Mesendoderm (in vitro differentiated cells): ENCODE data around the gene TBC1D1.

Experiments
- DNase-seq: peaks from one replicate; pipeline ENCODE4 v3.0.0; 2013
- H2AK5ac ChIP-seq: 2 replicates; pipeline ENCODE4 v1.6.1; 2013; ENCODE audit warnings: low read length, inconsistent platforms
- H2BK120ac ChIP-seq: 2 replicates; pipeline ENCODE4 v1.6.1; 2013; ENCODE audit warnings: low read depth, mild to moderate bottlenecking, low read length, moderate library complexity, mixed read lengths
- H2BK15ac ChIP-seq: replicated peaks from 2 replicates; pipeline ENCODE4 v1.6.1; 2013; ENCODE audit warnings: low read depth, mild to moderate bottlenecking, moderate library complexity
- H2BK5ac ChIP-seq: 2 replicates; pipeline ENCODE4 v1.6.1; 2013; ENCODE audit warnings: low read length, inconsistent platforms
- H3K18ac ChIP-seq: 2 replicates; pipeline ENCODE4 v1.6.1; 2013; ENCODE audit warnings: mild to moderate bottlenecking, low read length, mixed read lengths
- H3K23ac ChIP-seq: one replicate; pipeline ENCODE4 v1.6.1; 2013; ENCODE audit warnings: low read length
- H3K27ac ChIP-seq: 2 replicates; pipeline ENCODE4 v1.5.1; 2013; ENCODE audit warnings: low read depth, mild to moderate bottlenecking, inconsistent platforms, low read length, moderate library complexity
- H3K27me3 ChIP-seq: 2 replicates; pipeline ENCODE4 v1.6.1; 2013; ENCODE audit warnings: low read length, control low read depth, mild to moderate bottlenecking, inconsistent platforms; ENCODE audit not compliant: insufficient read depth, poor library complexity
- H3K36me3 ChIP-seq: 2 replicates; pipeline ENCODE4 v1.6.1; 2013; ENCODE audit warnings: low read length, inconsistent platforms; ENCODE audit not compliant: control insufficient read depth, insufficient read depth
- H3K4ac ChIP-seq: one replicate; pipeline ENCODE4 v1.6.1; 2013; ENCODE audit warnings: low read depth, mild to moderate bottlenecking, low read length, moderate library complexity
- H3K4me1 ChIP-seq: 2 replicates; pipeline ENCODE4 v1.6.1; 2013; ENCODE audit warnings: low read depth, low read length, inconsistent platforms; ENCODE audit not compliant: control insufficient read depth
- H3K4me2 ChIP-seq: 2 replicates; pipeline ENCODE4 v1.6.1; 2013; ENCODE audit warnings: low read length
- H3K4me3 ChIP-seq: 2 replicates; pipeline ENCODE4 v1.5.1; 2013; ENCODE audit warnings: mild to moderate bottlenecking, low read length
- H3K56ac ChIP-seq: one replicate; pipeline ENCODE4 v1.6.1; 2013; ENCODE audit warnings: low read length
- H3K79me1 ChIP-seq: 2 replicates; pipeline ENCODE4 v1.6.1; 2013; ENCODE audit warnings: low read length, inconsistent platforms
- H3K79me2 ChIP-seq: 2 replicates; pipeline ENCODE4 v1.6.1; 2013; ENCODE audit warnings: mild to moderate bottlenecking, low read length; ENCODE audit not compliant: control insufficient read depth, insufficient read depth
- H3K9ac ChIP-seq: 2 replicates; pipeline ENCODE4 v1.6.1; 2013; ENCODE audit warnings: low read length, inconsistent platforms
- H4K5ac ChIP-seq: one replicate; pipeline ENCODE4 v1.6.1; 2013; ENCODE audit warnings: low read length
- H4K8ac ChIP-seq: one replicate; pipeline ENCODE4 v1.6.1; 2013; ENCODE audit warnings: low read depth, mild to moderate bottlenecking, control low read depth, low read length, moderate library complexity
- whole genome bisulfite sequencing: extraction: QIAGEN DNeasy Blood & Tissue Kit; methylation state at CpG from one replicate; pipeline ENCODE4 v1.1.7; 2013; ENCODE audit warnings: low lambda C conversion rate, missing lambda C conversion rate; ENCODE audit not compliant: insufficient coverage; ENCODE audit errors: extremely low coverage; 5-methylcytosine and 5-hydroxymethylcytosine counted together

The TBC1D1 gene

GRCh38 chr4:37909332-37910090 lies 18.6 kb downstream of the TBC1D1 start:
- Histone ChIP-seq H3K4ac (no peak overlapping the region), H3K18ac (no peak overlapping the region), H2BK15ac (no peak overlapping the region), H3K9ac (no peak overlapping the region), H4K5ac (no peak overlapping the region), H3K4me3 (no peak overlapping the region), H3K4me1 (no peaks in the 10 kb centered on the region), H3K27me3 (no peaks in the 10 kb centered on the region), H3K79me2 (no peaks in the 10 kb centered on the region), H2BK120ac (no peak overlapping the region), H3K56ac (no peak overlapping the region), H3K36me3 (no peaks in the 10 kb centered on the region), H3K27ac (no peak overlapping the region), H2BK5ac (no peak overlapping the region), H2AK5ac (no peak overlapping the region), H3K23ac (no peak overlapping the region), H3K4me2 (no peak overlapping the region), H3K79me1 (no peaks in the 10 kb centered on the region), H4K8ac (no peak overlapping the region)
- WGBS = no CpG with 5 or more reads among the region's 8 CpGs
- no peak for DNase-seq

- no CpG with 5 or more reads among the region's 1 CpG for WGBS
- no peaks in the 10 kb centered on the region for H3K27me3 ChIP-seq
These were observed 19.2 kb downstream of the TBC1D1 start for GRCh38 chr4:37910091-37910486.

GRCh38 chr4:37914539-37914938 lies 23.7 kb downstream of the TBC1D1 start:
- DNase-seq = no peak
- no peak overlapping the region for H3K4me3 ChIP-seq
- no peak overlapping the region for H4K5ac ChIP-seq
- no peak overlapping the region for H3K23ac ChIP-seq
- no peak overlapping the region for H2BK15ac ChIP-seq
- H2BK120ac ChIP-seq = no peak overlapping the region
- no peak overlapping the region for H3K9ac ChIP-seq
- no peak overlapping the region for H2BK5ac ChIP-seq
- H4K8ac ChIP-seq = no peak overlapping the region
- H2AK5ac ChIP-seq = no peak overlapping the region
- no CpG with 5 or more reads among the region's 3 CpGs for WGBS
- no peaks in the 10 kb centered on the region for H3K79me2 ChIP-seq
- no peak overlapping the region for H3K18ac ChIP-seq
- no peaks in the 10 kb centered on the region for H3K79me1 ChIP-seq
- no peak overlapping the region for H3K27ac ChIP-seq
- H3K36me3 ChIP-seq = no peaks in the 10 kb centered on the region
- H3K4ac ChIP-seq = no peak overlapping the region
- H3K56ac ChIP-seq = no peak overlapping the region
- H3K4me1 ChIP-seq = no peaks in the 10 kb centered on the region
- H3K4me2 ChIP-seq = no peak overlapping the region
- no peaks in the 10 kb centered on the region for H3K27me3 ChIP-seq

More at GRCh38 chr4:37910091-37910486, 19.2 kb downstream of the TBC1D1 start:
- Histone ChIP-seq H2BK120ac (no peak overlapping the region), H3K18ac (no peak overlapping the region), H2BK15ac (no peak overlapping the region), H4K5ac (no peak overlapping the region), H3K27ac (no peak overlapping the region), H2BK5ac (no peak overlapping the region), H3K23ac (no peak overlapping the region), H2AK5ac (no peak overlapping the region), H3K4me2 (no peak overlapping the region), H3K79me1 (no peaks in the 10 kb centered on the region), H3K4me1 (no peaks in the 10 kb centered on the region), H3K9ac (no peak overlapping the region), H3K4ac (no peak overlapping the region), H3K56ac (no peak overlapping the region), H3K36me3 (no peaks in the 10 kb centered on the region), H3K4me3 (no peak overlapping the region), H4K8ac (no peak overlapping the region), H3K79me2 (no peaks in the 10 kb centered on the region)
- no peak for DNase-seq

GRCh38 chr4:37917388-37917787 lies 26.5 kb downstream of the TBC1D1 start:
- Histone ChIP-seq H3K27ac (no peak overlapping the region), H2BK15ac (no peak overlapping the region), H2AK5ac (no peak overlapping the region), H4K5ac (no peak overlapping the region), H3K79me1 (no peaks in the 10 kb centered on the region), H4K8ac (no peak overlapping the region), H3K4me2 (no peak overlapping the region), H2BK120ac (no peak overlapping the region), H3K79me2 (no peaks in the 10 kb centered on the region), H3K18ac (no peak overlapping the region), H2BK5ac (no peak overlapping the region), H3K27me3 (no peaks in the 10 kb centered on the region), H3K36me3 (no peaks in the 10 kb centered on the region), H3K4ac (no peak overlapping the region), H3K4me3 (no peak overlapping the region), H3K56ac (no peak overlapping the region), H3K9ac (no peak overlapping the region), H3K4me1 (no peaks in the 10 kb centered on the region), H3K23ac (no peak overlapping the region)
- no CpG with 5 or more reads among the region's 7 CpGs for WGBS
- DNase-seq = no peak

GRCh38 chr4:37918653-37919052 lies 27.8 kb downstream of the TBC1D1 start:
- H3K4me1 ChIP-seq = no peaks in the 10 kb centered on the region
- no peak overlapping the region for H2BK5ac ChIP-seq
- no peaks in the 10 kb centered on the region for H3K27me3 ChIP-seq
- H3K4me2 ChIP-seq = no peak overlapping the region
- H3K56ac ChIP-seq = no peak overlapping the region
- no peak overlapping the region for H3K23ac ChIP-seq
- H4K8ac ChIP-seq = no peak overlapping the region
- DNase-seq = no peak
- no peak overlapping the region for H3K27ac ChIP-seq
- no peak overlapping the region for H3K18ac ChIP-seq
- H3K79me2 ChIP-seq = no peaks in the 10 kb centered on the region
- H3K9ac ChIP-seq = no peak overlapping the region
- H2AK5ac ChIP-seq = no peak overlapping the region
- H3K4ac ChIP-seq = no peak overlapping the region
- H3K79me1 ChIP-seq = no peaks in the 10 kb centered on the region
- H4K5ac ChIP-seq = no peak overlapping the region
- H2BK15ac ChIP-seq = no peak overlapping the region
- whole genome bisulfite sequencing = no CpG with 5 or more reads among the region's 3 CpGs
- no peak overlapping the region for H2BK120ac ChIP-seq
- H3K4me3 ChIP-seq = no peak overlapping the region
- no peaks in the 10 kb centered on the region for H3K36me3 ChIP-seq

GRCh38 chr4:37922328-37922727 lies 31.4 kb downstream of the TBC1D1 start:
- Histone ChIP-seq H2AK5ac (no peak overlapping the region), H2BK15ac (no peak overlapping the region), H2BK120ac (no peak overlapping the region), H4K8ac (no peak overlapping the region), H3K4me3 (no peak overlapping the region), H3K79me1 (no peaks in the 10 kb centered on the region), H3K79me2 (no peaks in the 10 kb centered on the region), H3K23ac (no peak overlapping the region), H3K36me3 (no peaks in the 10 kb centered on the region), H3K18ac (no peak overlapping the region), H4K5ac (no peak overlapping the region), H3K4me1 (no peaks in the 10 kb centered on the region), H3K4me2 (no peak overlapping the region), H3K56ac (no peak overlapping the region), H3K27me3 (no peaks in the 10 kb centered on the region), H3K4ac (no peak overlapping the region), H3K27ac (no peak overlapping the region), H3K9ac (no peak overlapping the region), H2BK5ac (no peak overlapping the region)
- WGBS = no CpG with 5 or more reads among the region's 4 CpGs
- DNase-seq = no peak
